ENCODE data around the gene TPRA1. TPM values are rescaled to one million over a fixed set of nuclear protein-coding genes. Genes with fewer than 3 reads are reported as not detected.

The TPRA1 gene
- total RNA-seq, 6 experiments from 2014 or later: 38.8 to 47.5 (median 43.8) TPM

DNA sequence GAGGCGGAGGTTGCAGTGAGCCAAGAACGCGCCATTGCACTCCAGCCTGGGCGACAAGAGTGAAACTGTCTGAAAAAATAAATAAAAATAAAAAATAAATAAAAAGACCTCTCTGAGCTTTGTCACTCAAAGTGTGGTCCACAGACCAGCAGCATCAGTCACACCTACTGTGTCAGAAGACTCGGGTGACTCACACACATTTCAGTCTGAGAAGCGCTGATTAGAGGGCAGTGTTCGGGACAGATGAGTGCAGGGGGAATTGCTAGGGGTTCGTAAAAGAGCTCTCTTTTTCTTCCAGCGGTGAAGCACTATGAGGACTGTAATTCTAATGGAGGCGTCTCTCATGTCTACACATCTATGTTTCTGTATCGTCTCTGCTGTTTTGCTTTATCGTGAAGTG, 44.1 kb upstream of the TPRA1 start:
- no peak for DNase-seq
- no peaks in the 10 kb centered on the region for H3K9me3 Mint-ChIP-seq
- H3K27me3 Mint-ChIP-seq (ENCODE audit: insufficient read depth): peaks cover 31% of the 10 kb centered on the region
- no peak for TF ChIP-seq CTCF (IDR thresholded peaks at IDR 0.05)
- H3K4me1 Mint-ChIP-seq (ENCODE audit: low read depth): peaks cover 19% of the 10 kb centered on the region
- no peaks in the 10 kb centered on the region for H3K36me3 Mint-ChIP-seq (ENCODE audit: low read depth)
- no peak overlapping the region for H3K4me3 Mint-ChIP-seq
- no peak overlapping the region for H3K27ac Mint-ChIP-seq

- H3K27ac Mint-ChIP-seq: no peak overlapping the region
- H3K9me3 Mint-ChIP-seq: no peaks in the 10 kb centered on the region
- peaks cover 5% of the 10 kb centered on the region; the same call in 1 of the 2 replicates for H3K4me1 Mint-ChIP-seq (ENCODE audit: low read depth)
- TF ChIP-seq CTCF (IDR thresholded peaks at IDR 0.05): no peak
- no peak for DNase-seq
- H3K4me3 Mint-ChIP-seq: no peak overlapping the region
- peaks cover 41% of the 10 kb centered on the region for H3K27me3 Mint-ChIP-seq (ENCODE audit: insufficient read depth)
- H3K36me3 Mint-ChIP-seq (ENCODE audit: low read depth): peaks cover 4% of the 10 kb centered on the region; the same call in 1 of the 2 replicates
Observed at GRCh38 chr3:127632035-127632820, 41.7 kb upstream of the TPRA1 start.

DNA sequence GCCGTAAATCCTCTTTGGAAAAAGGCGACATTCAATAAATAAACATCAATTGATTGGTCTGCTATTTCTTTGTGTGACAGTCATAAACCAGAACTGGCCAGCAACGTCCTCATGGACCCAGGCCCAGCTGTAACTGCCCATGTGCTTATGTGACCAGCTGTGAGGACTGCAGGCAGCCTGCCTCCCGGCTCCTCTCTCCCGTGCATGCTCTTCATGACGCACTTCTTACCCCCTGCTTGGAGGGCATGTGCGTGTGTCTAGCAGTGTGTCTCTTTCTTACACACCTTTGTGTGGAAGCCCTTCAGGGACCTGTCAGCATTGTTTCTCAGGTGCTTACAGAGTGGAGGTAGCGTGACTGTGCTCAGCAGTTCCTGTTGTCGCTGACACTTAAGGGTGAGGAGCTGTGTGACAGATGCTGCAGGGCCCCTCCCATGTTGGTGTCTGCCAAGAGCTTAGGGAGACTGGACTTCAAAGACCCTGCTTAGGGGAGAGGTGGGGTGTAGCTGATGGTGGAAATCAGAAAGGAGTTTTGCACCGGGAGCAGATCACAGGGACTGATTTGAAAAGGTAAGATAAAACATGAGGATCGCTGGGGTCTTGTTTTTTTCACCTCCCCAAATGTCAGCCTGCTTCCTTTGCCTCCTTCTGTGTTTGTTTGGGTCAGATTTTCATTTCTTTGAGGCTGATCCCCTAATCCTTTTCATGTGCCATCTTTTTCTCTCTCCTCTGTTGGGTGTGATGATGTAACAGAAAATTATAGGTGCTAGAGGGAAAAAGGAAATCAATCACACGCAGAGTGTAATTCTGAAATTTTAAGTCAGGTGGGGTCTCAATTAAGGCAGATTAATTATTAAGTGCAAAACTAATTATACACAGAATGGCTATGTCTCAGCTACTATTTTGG, 40.5 kb upstream of the TPRA1 start:
- H3K9me3 Mint-ChIP-seq: no peaks in the 10 kb centered on the region
- peaks cover 42% of the 10 kb centered on the region for H3K27me3 Mint-ChIP-seq (ENCODE audit: insufficient read depth)
- H3K36me3 Mint-ChIP-seq (ENCODE audit: low read depth): peaks cover 4% of the 10 kb centered on the region; the same call in 1 of the 2 replicates
- no peak overlapping the region for H3K27ac Mint-ChIP-seq
- no peak for TF ChIP-seq CTCF (IDR thresholded peaks at IDR 0.05)
- no peak for DNase-seq
- peaks cover 4% of the 10 kb centered on the region; the same call in 1 of the 2 replicates for H3K4me1 Mint-ChIP-seq (ENCODE audit: low read depth)
- no peak overlapping the region for H3K4me3 Mint-ChIP-seq

GRCh38 chr3:127629467-127630403, 39.2 kb upstream of the TPRA1 start:
- DNase-seq: no peak
- H3K36me3 Mint-ChIP-seq (ENCODE audit: low read depth): peaks cover 4% of the 10 kb centered on the region; the same call in 1 of the 2 replicates
- no peaks in the 10 kb centered on the region for H3K9me3 Mint-ChIP-seq
- TF ChIP-seq CTCF (IDR thresholded peaks at IDR 0.05): no peak
- no peak overlapping the region for H3K27ac Mint-ChIP-seq
- no peak overlapping the region for H3K4me3 Mint-ChIP-seq
- H3K4me1 Mint-ChIP-seq (ENCODE audit: low read depth): peaks cover 4% of the 10 kb centered on the region; the same call in 1 of the 2 replicates
- H3K27me3 Mint-ChIP-seq (ENCODE audit: insufficient read depth): peaks cover 35% of the 10 kb centered on the region

All from HFFc6 (cell line).